Activated T-cell treated with anti-CD3 and anti-CD28 coated beads, Interleukin-2, amount 50 U/mL, for 48 hours (primary cell): Measurements from ENCODE around the gene C1orf50.
"Not testable (repeated sequence)": the region's sequence is repeated elsewhere in the genome, so short reads cannot be mapped to it uniquely, and the experiment has no call there.

ENCODE experiments used
- DNase-seq, 2 experiments: peaks; one replicate each; pipeline ENCODE4 v3.0.0-alpha.2; 2020

Gene C1orf50

DNA sequence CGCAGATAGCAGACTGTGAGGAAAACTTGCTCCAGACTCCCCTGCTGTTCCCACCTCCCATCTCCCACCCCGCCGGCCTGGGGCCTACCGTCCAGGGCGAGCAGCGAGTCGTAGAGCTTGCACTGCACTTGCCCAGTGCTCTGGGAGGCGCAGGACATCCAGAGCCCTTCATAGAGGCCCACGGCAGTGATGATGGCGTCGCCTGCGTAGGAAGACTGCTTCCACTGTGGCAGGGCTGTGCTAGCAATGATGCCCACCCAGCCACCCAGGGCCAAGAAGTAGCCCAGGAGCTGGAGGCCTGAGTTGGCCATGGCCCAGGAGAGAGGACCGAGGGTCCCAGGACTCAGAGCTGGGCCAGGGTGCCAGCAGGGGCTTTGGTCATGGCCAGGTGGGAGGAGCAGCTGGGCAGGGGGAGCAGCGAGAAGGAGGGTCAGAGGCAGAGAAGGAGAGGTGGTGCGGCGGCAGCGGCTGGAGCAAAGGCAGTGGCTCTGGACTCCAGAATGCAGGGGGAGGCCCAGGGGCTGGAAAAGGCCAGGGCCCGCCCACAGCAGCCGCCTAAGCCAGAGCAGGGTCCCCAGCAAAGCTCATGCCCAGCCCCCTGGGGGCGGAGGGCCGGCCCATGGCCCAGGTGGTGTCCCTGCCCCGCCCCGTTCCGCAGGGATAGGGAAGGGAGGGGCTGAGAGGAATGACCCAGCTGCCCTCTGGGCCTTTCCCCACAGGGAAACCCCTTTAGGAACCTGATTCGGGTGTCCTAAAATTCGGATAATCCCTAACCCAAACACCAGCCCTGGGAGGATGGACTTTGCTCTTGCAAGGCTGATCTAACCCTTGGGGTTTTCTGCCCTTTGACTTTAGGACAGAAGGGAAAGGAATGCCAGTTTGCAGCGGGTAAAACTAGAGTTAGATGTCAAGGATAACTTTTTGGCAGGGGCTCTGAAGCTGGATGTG lies 27.0 kb upstream of the C1orf50 start, which contains the start of gene CLDN19:
TSS of gene CLDN19 (minus strand) at position 484 of the 948 bp plus-strand sequence. CDS start at position 311, 173 bp downstream.
- no peak for DNase-seq

DNA sequence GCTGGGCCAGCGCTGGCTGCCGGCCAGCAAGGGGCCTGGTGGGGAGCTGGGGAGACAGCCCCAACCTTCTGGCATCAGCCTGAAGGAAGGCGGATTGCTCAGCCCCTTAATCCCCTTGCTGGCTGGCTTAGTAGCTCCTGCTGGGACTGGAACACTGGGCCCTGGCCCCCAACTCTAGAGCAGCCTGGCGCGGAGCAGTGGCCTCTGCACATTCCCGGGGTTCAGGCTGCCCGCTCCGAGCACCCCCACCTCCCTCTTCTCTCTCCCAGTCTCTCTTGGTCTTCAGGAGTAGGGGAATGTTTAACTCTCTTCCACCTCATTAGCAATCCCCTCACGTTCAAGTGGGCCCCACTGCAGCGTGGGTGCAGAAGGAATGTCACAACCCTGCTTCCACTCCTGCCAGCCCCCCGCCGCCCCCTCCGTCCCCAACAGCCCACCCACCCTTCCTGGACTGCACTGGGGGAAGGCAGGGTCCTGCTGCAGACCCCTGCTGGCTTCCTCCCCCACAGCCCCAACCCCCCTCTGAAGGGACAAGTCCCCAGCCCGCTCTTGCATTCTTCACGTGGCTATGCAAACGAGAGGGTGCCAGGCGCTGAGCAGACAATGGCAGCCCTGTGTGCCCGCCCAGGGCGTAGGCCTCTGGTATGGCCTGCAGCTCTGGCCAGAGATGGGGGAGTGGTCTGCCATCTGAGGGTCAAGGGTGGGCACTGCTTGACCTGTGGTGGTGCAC lies 26.0 kb upstream of the C1orf50 start:
- no peak for DNase-seq

DNA sequence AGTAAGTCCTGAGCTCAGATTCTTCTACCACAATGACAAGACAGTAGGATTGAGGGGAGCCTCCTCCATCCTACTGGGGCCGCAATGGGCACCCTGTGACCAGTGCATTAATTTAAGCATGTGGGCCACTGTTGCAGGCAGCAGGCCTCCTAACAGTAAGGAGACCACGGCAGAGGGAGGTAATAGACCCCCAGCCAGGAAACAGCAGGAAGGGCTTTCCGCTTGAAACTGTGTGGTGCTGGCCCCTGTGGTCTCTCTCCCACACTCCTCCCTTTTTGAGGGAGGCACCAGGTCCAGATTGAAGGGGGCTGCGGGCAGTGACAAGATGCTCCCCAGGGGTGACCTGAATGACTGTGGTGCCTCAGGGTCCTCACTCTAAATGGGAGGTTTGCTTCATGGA lies 25.3 kb upstream of the C1orf50 start:
- DNase-seq: no peak

DNA sequence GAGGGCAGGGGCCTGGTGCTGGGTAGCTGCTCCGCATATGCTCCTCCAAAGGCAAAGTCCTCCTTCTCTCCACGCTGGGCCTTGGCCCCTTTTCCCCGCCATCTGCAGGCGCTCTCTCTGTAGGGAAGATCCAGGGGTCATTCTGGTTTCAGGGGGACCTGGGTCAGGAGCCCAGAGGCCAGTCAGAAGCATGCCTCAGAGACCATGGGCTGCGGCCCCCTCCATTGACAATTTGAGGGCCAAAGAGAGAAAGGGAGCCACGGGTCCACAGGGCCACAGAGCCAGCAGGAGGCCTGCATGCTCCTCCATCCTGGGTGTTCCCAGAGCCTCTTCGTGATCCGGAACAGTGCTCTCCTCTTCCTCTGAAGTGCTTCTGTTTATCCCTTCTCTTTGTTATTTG lies 24.9 kb upstream of the C1orf50 start:
- DNase-seq: no peak

DNA sequence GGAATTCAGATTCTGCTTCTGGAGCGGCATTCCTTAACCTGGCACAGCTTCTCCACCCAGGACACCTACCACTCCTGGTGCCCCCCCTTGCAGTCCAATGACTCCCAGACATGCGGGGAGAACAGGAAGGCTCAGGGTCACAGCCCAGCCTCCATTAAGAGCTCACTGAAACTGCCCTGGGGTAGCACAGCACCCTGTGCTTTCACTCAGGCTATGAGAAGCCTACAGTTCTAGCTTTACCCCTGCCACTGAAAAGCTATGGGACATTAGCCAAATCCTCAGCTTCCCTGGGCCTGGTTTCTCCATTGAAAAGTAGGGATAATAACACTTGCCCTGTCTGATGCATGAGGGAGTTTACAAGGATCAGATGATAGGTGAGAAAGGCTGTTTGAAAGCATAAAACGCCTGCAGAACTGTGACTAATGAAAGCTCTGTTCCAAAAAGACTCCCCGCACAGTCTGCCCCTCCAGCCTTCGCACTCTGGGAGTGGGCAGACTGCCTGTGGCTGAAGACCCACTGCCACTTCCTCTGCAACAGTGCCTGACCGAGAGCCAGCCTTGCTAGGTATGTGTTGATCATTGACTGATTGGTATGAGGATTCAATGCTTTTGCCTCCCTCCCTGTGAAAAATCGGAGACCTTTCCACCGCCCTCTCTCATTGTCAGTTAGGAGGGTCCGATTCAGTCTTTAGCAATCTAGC lies 24.3 kb upstream of the C1orf50 start:
- no peak for DNase-seq

DNA sequence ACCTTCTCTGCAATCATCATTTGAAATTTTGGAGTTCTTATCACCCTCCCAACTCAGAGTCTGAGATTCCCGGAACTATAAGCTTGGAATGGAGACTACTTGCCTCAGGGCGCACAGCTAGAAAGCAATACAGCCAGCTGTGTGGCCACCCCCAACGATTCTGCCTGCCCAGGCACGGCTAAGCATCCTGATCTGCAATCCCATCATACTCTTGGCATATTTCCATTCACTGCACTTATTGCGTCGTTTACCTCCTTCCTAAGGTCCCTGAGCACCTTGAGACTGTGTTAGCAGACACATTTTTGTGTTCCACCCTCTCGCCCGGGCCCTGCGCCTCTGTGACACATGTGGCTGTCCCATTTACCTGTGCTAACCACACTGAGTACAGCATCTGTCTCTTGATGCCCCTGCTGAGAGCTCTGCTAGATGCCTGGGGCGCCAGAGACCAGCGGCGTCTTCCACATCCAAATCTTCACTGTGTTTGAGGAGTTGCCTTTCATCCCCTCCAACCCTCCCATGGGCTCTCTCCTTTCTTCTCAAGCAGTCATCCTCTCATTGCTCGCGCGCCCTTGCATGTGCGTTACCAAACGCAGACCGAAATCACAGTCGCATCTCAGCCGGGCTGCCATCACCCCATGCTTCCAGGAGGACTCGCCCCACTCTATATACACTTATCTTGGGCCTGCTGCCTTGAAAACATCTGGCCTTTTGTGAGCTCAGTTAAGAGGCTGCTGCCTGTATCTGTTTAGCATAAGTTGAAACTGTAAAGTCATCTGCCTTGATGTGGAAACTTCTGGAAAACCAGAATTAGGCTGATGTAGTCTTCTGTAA lies 23.5 kb upstream of the C1orf50 start:
- no peak for DNase-seq

DNA sequence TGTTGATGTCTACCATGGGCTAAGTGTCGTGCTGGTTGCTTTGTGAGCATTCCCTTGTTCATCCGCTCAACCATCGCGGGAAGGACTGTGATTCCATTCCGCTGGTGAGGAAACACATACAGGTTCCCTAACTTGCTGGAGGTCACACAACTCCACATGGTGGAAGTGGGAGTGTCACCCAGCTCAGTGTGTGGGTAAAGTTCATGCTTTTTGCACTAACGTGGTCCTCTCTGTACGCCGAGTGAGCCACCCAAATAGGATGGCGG lies 23.0 kb upstream of the C1orf50 start:
- DNase-seq: no peak

DNA sequence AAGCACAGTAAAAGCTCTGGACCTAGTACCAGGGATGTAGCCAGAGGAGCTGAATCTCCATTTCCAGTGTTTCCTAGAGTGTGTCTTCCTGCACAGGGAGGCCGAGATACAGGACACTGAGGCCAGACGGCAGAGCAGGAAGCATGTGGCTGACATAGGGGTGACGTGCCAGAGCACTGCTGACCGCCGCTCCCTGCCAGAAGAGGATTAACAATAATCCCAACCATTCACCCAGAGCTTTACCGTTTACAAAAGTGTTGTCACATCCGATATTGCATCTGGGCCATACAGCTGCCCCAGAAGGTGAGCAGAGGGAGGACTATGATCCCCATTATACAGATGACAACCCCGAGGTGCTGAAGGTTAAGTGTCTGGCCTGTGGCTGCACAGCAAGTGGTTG lies 21.2 kb upstream of the C1orf50 start:
- no peak for DNase-seq

DNA sequence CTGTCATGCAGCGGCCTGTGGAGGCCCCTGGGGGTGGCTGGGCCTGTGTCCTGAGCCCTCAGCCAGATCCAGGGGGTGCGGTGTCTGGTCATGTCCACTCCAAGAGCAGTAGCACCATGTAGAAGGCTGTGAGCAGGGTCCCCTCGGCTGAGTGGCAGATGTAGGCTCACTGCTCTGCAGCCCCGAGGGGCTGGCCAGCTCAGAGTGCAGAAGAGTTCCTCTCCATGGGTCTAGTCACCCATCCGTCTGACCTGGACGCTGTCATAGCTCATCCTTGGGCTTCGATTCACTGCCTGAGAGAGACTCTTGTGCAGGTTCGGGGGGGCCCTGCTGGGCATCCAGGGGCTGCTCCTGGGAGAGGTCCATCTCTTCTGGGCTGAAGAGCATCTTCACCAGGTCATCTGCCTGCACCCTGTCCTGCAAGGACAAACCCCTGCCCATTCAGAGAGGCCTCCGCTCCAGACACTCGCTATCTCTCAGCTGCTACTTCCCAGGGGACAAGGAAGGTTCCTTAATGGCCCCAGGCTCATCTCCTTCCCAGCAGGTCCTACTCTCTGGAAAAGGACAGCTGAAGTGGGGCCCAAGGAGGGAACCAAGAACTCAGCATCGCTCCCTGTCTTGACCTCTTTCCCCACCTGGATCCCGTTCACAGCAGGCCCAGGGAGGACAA lies 20.5 kb upstream of the C1orf50 start:
- DNase-seq: no peak

DNA sequence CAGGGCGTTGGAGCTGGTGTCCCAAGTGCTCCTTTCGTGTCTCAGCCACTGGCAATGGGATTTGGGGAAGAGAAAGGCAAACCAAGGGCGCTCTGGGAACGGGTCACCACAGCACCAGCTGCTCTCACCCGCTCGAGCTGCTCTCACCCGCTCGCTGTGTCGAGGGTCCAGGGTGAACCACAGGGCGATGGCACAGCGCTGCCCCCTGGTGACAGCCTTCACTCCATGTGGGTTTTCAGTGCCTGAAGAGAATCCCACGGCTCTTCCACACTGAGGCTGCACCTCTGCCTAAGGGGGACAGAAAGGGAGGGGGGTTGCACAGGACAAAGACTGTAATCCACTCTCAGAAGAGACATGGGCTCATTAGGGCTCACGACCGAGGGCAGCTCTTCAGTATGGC lies 19.9 kb upstream of the C1orf50 start:
- peak; percentile 49 to 59 for DNase-seq

DNA sequence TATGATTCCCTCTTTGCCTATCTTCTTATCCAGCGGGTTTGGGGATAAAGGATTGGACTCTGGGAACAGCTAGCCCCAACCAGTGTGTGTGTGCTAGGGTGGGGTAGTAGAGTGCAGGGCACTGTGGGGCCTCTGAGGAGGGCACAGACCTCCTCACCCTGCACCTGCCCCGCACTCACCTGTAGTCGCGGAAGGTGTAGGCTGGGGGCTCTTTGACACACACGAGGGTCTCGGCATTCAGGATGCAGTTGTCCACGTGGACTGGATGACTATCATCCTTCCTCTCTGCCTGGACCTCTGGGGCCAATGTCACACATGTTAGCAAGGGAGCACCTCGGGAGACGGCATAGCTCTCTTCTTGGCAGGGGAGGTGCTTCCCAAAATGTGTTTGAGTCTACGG lies 19.0 kb upstream of the C1orf50 start:
- no peak for DNase-seq

DNA sequence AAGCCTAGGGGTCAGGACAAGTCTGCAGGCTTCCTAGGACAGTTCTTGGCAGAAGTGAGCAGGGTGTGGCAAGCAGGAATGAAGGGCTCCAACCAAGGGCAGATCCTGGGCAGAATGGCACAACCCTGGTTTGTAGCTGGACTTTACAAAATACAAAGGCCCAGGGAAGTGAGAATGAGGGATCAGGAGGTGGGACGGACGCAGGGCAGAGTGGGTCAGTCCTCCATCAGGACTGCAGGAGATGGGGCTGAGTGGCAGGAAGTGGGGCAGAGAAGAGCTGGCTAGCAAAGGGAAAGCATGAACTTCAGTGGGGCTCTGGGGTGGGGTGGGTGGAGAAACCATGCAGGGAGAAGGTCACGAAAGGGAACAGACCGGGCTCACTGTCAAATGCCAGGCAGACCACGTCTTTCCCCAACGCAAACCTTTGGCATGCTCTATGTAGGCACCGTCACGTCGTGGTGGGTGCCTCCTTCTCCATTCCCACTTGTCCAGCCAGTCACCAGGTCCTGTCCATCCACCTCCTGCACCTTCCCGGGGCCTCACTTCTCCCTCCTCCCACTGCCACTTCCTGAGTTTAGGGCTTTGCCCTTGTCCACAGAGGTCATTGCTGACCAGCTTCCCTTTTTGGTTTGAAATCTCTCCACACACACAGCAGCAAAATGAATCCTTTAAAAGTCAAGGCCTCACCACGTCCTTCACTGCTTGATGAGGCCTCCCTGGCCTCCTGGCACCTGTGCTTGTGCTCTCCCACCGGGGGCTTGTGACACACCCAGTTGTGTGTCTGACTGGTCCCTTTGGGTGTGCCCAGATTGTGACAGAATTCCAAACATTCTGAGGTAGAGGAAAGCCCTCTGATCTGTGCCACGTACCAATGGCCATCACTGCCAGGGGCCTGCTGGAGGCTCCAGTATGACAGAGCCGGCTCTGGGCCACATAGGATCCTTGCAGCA lies 18.3 kb upstream of the C1orf50 start:
- no peak for DNase-seq

DNA sequence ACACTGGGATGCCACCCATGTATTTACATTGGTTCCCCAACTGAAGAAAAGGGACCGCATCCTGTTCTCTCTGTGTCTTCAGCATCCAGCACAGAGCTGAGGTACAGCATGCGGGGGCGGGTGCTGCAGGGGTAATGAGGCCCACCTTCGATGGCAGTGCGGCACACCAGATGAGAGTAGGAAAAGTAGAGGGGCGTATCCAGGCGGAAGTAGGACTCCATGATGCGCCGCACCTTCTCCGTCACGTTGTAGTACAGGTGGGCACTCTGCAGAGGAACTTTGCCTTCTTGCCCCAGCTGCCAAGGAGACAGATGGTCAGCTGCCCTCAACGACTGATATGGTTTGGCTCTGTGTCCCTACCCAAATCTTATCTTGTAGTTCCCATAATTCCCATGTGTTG lies 17.0 kb upstream of the C1orf50 start:
- no peak for DNase-seq

DNA sequence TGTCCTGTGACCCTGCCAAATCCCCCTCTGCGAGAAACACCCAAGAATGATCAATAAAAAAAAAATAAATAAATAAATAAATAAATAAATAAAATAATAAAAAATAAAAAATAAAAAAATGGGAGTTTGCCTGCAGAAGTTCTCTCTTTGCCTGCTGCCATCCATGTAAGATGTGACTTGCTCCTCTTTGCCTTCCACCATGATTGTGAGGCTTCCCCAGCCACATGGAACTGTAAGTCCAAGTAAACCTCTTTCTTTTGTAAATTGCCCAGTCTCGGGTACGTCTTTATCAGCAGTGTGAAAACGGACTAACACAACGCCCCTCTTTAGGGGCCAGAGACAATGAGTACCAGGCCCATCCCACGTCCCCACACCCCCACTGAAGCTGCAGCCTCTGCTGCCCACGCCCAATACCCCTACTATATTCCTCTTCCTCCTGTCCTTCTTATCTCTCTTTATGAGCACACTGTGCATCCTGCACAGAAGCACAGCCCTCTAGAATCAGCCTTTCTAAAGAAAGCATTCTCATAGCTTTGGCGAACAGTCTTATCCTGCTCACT lies 15.5 kb upstream of the C1orf50 start:
- not testable (repeated sequence) for DNase-seq

DNA sequence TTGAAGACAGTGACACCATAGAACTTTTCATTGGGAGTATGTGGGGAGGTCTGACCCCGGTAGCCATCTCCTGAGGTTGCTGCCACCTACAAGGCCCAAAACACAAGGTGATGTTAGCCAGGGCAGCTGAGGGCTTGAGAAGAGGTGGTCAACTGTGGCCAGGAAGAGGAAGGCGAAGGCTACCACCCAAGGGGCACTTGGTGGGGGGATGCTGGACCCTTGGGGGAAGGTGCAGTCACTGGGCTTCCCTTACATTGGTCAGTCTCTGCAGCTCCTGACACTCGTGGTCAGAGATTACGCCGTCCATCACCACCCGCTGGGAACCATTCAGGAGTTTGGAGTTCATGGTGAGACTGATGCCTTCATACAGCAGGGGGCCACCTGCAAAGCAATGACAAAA lies 14.8 kb upstream of the C1orf50 start:
- no peak for DNase-seq

DNA sequence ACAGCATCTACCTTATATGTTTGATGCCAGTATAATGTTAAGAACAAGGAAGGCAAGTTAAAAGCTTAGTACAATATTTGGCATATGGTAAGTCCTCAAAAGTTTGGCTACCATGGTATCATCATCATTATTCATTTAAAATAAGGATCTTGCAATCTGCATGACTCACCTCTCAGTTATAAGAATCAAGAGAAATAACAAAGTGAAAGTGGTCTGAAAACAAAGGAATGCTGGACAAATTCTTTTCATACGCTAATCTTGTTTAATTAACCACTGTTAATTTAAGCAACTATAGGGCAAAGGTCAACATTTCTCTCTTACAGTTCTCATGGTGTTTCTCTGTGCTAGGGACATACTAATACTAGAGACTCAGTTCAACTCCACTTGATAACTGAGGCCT lies 14.0 kb upstream of the C1orf50 start:
- no peak for DNase-seq

DNA sequence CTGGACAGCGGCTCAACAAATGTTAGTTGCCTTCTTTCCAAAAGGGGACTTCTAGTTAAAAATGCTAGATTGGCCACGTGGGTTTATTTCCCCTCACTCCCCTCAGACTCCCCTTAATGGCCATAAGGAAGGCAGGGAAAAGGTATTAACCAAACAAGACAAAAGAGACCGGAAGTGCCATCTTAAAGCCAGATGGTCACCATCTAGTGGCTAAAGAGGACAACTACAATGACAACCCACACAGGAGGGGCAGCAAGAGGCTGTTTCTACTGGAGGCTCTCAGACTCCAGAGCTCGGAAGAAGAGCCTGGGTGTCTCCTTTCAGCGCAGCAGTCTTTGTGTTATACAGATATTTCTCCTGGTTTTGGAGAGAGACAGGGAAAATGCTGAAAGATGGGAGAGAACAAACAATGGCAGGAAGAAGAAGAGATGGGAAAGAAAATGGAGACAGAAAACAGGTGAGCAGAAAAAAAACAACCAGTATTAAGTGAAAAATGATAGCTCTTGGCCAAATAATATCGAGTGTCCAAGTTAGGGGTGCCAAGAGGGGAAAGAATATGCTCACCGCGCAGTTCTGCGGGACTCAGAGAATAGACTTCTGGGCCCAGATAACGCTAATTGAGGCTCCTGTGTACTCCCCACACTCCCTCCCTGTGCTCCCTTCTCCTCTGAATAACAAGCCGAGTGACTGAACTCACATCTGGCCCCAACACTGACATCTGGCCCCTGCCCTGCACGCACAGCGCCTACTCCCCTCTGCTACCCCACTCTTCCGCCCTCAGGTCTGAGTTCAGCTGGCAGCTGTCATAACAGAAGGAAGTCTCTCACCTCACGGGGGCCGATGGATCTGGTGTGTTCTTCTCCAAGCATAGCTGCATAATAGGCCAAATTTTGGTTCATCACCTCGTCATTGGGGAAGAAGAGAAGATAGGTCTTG lies 9.8 kb upstream of the C1orf50 start:
- DNase-seq: no peak

DNA sequence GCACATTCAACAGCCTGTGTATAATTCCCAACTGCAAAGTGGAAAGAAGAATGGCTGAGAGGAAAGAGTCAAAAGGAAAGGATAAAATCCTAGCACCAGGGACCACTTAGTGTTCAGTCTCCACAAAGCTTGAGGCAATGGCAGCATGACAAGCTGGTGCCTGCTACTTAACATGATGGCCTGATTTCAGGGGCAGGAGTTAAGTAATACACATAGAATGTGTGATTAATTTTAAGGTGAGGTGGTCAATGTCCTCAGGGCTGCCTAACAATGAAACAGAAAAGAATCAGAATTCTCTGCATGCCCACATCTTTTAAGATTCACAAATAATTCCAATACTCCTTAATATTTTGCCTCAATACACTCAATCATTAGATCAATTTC lies 9.2 kb upstream of the C1orf50 start:
- DNase-seq: no peak

DNA sequence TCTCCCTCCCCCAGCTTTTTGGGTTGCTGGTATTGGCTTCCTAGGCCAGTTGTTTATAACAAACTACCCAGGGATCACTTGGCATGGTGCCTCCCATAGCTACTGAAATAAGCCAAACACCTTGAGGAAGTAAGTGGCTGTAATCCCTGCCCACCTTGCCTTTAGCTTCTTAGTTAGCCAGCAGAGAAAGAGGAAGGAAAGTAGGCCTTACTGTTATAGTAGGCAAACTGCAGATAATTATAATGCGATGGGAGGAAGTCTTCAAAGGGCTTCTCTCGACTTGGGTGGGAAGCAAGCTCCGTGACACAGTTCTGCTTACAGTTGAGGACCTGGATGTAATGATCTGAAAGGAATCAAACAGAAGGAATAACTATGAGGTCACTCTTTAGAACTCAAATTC lies 8.4 kb upstream of the C1orf50 start:
- DNase-seq: no peak

DNA sequence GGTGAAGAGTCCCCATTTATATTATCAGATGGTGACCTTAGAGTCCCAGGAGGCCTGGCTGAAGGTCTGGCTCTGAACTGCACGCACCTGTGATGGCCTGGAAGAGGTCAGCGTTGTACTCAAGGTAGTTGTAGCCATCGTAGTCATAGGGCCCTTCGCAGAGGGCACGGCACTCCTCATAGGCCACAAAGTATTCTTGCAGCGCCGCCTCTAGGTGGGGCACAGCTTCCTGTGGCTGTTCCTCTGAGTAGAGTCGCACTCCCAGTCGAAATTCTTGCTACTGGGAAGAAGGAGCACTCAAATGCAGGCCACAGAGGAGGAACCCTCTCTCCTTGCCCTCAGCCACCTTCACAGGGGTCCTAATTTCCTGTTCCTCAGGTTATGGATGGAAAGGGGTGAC lies 7.9 kb upstream of the C1orf50 start:
- no peak for DNase-seq
